Head of caudate nucleus (tissue), 42 donors: ENCODE data around the gene BORCS5.
A peak's percentile ranks its signal among the peaks of the same experiment; 100 is the strongest.
"Not testable (repeated sequence)": the region's sequence is repeated elsewhere in the genome, so short reads cannot be mapped to it uniquely, and the experiment has no call there.

Source experiments
- DNase-seq, 42 donors: peaks; one replicate each; pipeline versions ENCODE4 v3.0.0 to v3.0.0-alpha.2; 2020 to 2021; ENCODE audit warnings: mixed read lengths in 7 of 42
- intact Hi-C: fragments of 100-400 bp; cut with DNase I; formaldehyde crosslinking; loops from one replicate; pipeline ENCODE4 v1.15.0; 2022

The BORCS5 gene

DNA sequence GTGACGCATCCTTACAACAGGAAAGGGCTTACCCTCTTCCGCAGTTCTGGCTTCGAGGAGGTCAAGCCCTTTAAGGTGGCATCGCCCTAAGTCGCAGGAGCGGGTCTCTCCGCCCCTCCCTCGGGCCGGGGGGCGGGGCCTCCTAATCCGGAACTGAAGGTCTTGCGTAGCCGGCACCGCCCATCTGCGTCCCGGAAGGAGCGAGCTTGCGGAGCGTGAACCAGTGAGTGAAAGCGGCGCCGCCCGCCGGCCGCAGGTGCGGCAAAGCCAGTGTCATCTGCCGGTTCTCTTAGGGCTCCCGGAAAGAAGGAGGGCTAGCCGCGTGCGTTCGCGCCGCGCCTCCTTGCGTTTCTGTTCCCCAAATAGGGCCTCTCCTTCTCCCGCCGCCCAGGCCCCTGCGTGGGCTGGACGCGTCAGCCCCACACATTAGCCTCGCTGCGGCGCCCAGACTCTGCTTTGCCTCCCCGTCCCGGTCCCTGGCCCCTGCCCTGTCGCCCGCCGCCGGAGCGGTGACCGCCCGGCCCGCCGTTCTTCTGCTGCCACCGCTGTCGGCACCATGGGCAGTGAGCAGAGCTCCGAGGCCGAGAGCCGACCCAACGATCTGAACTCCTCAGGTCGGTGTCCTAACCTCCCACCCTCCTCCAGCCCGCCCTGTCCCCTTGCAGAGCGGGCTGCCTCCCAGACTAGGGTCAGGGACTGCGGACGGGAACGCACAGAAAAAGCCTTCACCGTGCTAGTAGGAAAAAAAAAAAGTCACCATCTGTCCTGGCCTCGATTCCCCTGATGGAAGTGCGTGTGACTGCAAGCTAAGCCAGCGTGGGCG lies at the start of gene BORCS5:
BORCS5 (plus strand) TSS at position 183 of the 823 bp plus-strand sequence; CDS start at position 557, 374 bp downstream.
- intact Hi-C loops = no loop called here
- DNase-seq = peak; percentile 96 to 99 (median 98)

DNA sequence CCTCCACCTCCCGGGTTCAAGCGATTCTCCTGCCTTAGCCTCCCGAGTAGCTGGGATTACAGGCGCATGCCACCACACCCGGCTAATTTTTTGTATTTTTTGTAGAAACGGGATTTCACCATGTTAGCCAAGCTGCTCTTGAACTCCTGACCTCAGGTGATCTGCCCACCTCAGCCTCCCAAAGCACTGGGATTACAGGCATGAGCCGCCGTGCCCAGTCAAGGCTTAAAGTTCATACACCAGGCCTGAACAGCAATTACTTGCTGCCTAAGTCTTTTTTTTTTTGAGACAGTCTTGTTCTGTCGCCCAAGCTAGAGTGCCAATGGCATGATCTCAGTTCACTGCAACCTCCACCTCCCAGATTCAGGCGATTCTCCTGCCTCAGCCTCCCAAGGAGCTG lies 46.2 kb upstream of the BORCS5 start:
- intact Hi-C loops, DNase-seq: not testable (repeated sequence)

DNA sequence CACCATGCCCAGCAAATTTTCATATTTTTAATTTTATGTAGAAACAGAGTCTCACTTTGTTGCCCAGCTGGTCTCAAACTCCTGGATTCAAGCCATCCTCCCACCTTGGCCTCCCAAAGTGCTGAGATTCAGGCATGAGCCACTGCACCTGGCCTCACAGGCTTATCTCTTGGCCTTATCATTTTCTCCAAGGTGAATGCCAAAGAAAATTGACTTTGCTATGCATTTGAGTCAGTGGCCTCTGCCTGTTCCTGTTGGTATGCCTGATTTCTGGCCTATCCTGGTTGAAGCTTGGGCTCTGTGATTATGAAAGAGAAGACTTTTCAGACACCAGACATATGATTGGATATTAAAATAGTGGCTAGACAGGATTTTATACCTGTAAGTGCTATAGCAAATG lies 41.0 kb upstream of the BORCS5 start:
- intact Hi-C loops = no loop called here
- no peak for DNase-seq

DNA sequence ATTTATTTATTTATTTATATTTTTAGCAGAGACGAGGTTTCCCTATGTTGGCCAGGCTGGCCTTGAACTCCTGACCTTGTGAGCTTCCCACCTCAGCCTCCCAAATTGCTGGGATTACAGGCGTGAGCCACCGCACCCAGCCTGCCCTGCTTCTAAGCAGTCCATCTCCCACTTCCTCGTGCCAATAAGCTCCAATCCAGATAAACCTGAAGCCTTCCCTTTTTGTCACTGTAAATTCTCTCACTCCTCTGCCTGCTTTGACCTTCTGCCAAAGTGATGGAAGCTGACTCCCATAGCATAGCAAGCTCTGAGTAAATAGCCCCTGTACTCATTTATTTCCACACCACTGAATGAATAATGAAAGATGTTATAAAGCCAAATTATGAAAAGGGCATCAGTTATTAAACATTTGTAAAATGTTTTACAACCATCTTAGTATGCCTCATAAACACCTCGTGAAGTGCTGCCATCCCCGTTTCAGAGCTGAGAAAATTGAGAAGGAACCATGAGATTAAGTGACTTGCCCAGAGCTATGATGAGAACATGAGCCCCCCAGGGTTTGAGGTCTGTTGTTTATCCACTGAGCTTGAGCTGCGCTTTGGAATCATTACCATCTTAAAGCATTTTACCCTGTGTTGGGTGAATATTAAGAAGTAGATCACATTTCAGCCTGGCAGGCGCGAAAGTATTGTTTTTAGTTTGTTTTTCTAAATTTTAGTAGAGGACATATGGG lies 37.3 kb upstream of the BORCS5 start:
- intact Hi-C loops = no loop called here
- no peak for DNase-seq

DNA sequence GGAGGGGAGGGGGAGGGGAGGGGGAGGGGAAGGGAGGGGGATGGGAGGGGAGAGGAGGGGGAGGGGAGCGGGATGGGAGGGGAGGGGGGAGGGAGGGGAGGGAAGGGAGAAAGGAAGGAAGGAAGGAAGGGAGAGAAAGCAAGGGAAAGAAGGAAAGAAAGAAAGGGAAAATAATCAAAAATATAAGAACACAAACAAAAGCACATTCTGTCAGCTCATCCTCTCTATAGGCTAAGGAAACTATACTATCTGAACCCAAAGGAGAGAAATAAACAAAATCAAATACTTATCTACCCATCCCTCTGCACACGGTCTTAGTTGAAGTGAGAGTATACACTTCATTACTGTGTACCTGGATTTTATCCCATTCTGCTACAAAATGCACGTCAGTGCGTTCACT lies 33.8 kb upstream of the BORCS5 start:
- intact Hi-C loops = no loop called here
- DNase-seq = no peak

DNA sequence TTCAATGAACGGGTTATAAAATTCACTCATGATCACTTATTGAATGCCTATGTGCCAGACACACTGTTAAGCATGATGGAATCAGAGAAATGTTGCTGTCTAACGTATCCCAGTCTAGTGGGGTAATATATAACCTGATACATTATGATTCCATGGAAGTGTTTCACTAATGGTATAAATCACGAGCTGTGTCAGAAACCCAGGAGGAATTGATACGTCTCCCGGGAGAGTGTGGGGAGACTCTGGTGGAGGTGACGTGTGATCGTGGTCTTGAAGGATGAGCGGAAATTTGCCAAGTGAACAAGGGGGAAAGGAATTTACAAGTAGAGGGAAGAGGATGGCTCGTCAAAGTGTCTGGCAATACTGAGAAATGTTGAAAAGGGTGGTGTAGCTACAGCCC lies 33.3 kb upstream of the BORCS5 start:
- DNase-seq = no peak
- intact Hi-C loops = no loop called here

DNA sequence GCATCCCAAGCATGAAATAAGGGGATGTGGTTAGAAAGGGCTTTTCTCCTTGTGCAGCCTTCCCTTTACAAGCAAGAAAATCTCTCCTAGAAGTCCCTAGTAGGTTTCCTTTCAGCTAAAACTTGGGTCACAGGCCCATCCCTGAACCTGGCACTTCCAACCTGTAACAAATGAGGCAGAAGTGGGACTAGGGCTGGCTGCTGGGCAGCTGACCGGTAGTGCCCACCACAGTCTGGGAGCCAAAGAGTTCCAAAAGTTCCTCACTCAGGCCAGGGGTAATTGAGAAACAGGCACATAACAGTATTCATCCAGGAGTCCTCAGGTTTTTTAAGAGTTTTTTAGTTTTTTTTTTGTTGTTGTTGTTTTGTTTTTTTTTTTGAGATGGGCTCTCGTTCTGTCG lies 30.6 kb upstream of the BORCS5 start:
- no peak for DNase-seq
- intact Hi-C loops = loop anchor here (5.0 kb wide), 1 partner anchor 244 kb away; no protein-coding TSS in a partner anchor

DNA sequence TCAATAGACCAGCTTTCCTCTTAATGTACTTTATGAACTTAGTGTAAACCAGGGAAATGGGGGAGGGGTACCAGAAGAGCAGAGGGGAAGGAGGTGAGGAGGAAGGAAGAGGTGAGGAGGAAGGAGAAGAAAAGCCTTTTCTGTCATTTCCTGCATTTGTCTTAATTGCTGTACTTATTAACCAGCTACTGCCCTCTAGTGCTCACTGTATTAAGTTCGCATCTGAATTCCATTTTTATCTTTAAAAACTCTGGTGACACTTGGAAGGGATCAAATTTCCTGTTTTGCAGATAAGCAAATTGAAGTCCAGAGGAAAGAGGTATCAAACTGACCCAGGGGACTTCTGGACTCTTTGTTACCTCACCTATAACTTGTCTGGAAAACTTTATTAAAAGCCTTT lies 29.1 kb upstream of the BORCS5 start:
- intact Hi-C loops = loop anchor here (5.0 kb wide), 1 partner anchor 246 kb away; no protein-coding TSS in a partner anchor
- peak in 4 of 42 donors; percentile 10 to 58 (median 30) for DNase-seq

DNA sequence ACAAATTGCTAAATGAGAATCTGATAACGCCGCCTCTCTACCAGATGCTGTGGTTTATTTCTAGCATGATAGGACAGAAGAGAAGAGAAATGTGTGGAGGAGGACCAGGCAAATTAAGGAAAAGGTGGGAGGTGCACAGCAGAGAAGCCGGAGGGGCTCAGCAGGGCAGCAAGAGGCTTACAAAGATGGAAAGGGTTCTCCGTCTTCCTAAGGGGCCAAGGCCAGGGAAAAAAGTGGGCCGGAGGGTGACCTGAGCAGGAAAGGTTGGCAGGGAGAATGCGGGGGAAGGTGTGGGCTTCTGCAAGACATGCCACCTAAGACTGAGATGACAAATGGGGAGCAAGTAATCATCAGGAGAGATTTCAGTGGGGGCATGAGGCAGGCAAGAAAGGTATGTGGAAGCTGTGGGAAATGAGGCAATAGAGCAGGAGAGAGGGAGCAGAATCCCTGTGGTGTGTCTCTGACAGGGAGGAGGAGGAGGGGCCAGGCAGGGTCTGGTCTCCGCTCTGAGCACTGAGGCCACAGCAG lies 25.6 kb upstream of the BORCS5 start:
- DNase-seq = peak in 35 of 42 donors; percentile 12 to 76 (median 38)
- intact Hi-C loops = no loop called here

DNA sequence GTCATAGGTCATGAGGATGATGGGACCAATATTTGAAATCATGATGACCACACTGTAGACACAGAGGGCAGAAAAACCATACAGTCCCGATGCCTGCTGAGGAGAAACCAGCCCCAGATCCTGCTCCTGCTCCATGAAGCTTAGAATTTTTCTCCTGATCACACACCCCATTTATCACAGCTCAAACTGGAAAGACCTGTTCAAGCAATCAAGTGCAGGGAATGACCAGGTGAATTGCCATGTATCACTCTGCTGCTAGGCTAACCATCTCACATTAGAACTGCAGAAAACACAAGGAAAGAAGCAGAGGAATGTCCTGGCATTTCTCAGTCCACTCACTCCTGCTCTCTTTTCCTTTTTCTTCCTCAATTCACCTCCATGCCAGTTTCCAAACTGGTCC lies 25.0 kb upstream of the BORCS5 start:
- intact Hi-C loops = no loop called here
- no peak for DNase-seq

DNA sequence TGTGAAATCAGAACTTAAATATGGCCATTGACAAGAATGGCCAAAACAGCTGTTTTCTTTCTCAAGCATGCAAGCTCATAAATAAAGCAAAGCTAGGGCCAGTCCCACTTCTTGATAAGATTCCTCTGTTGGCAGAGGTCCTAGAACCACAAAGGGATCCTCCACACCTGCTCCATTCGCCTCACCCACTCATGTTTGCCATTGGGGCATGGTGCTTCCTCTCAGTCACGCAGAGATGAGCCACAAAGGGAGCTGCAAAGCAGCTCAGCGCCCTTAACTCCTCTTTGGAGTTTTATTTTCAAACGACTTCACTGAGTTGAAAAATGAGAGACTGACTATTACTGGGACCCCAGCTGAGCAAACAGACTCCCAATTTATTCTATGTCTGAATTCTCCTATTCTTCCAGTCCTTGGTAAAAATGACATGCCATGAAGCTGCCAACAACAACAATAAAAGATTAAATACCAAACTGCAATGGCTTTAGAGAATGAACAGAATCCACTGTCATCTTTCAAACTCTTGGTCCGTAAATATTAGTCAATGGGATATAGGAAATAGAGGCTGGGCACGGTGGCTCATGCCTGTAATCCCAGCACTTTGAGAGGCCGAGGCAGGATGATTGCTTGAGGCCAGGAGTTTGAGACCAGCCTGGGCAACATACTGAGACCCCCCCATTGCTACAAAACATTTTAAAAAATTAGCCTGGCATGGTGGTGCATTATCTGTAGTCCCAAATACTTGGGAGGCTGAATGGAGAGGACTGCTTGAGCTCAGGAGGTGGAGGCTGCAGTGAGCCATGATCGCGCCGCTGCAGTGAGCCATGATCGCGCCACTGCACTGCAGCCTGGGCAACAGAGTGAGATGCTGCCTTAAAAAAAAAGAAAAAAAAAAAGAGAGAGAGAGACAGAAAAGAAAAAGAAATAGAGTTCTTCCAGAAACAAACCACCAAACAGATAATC lies 23.2 kb upstream of the BORCS5 start:
- intact Hi-C loops = no loop called here

DNA sequence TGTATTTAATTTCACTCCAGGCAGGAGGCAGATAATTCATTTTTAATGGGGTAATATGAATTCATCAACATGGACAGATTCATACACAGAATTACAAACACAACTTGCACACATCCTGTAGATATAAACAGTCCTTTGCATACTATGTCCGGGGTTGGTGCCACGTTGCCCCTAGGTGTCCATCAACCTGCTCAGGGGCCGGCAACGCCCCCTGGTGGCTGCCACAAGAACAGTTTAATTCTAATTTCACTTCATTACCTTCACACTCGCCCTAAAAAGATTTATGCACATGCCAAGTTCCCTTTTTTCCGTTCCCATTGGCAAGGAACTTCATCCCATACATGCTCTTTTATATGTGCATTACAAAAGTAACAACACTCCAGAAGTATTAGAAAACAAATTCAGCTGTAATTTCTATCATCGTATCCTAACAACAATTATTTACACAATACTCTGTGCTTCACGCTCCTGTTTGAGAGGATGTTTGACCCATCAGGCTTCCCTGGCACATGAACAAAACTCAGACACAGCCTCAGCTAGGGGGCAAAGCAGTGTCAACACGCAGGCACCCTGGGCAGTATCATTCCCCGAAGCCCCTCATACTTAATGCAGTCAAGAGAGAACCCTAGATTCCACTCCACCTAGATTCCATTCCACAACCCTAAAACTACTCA lies 22.4 kb upstream of the BORCS5 start:
- intact Hi-C loops = no loop called here

More for the DNA sequence above, 23.2 kb upstream of the BORCS5 start:
- peak in 6 of 42 donors; percentile 12 to 43 (median 34) for DNase-seq

DNA sequence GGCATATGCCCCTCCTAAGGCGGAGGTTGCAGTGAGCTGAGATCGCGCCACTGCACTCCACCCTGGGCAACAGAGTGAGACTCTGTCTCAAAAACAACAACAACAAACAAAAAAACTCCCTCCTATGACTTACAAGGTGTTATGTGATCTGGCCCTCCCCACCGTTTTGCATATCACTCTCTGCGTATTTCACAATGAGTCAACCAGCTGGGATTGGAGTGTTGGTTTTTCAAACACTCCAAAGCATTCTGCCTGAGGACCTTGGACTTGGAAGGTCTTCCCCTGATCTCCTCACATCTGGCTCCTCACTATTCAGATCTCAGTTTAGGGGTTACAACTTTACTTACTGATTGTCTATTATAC lies 20.8 kb upstream of the BORCS5 start:
- intact Hi-C loops = no loop called here
- DNase-seq = no peak

More for the DNA sequence above, 22.4 kb upstream of the BORCS5 start:
- DNase-seq = peak in 40 of 42 donors; percentile 19 to 82 (median 50)

DNA sequence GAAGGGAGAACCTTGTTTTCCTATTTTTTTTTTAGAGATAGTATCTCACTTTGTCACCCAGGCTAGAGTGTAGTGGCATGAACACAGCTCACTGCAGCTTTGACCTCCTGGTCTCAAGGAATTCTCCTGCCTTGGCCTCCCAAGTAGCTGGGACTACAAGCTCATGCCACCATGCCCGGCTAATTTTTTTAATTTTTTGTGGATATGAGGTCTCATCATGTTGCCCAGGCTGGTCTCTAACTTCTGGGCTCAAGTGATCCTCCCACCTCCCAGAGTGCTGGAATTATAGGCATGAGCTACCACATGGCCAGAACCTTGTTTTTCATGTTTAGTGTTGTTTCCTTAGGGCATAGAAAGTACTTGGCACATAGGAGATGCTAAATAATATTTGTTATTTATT lies 20.4 kb upstream of the BORCS5 start:
- DNase-seq = no peak
- intact Hi-C loops = no loop called here

DNA sequence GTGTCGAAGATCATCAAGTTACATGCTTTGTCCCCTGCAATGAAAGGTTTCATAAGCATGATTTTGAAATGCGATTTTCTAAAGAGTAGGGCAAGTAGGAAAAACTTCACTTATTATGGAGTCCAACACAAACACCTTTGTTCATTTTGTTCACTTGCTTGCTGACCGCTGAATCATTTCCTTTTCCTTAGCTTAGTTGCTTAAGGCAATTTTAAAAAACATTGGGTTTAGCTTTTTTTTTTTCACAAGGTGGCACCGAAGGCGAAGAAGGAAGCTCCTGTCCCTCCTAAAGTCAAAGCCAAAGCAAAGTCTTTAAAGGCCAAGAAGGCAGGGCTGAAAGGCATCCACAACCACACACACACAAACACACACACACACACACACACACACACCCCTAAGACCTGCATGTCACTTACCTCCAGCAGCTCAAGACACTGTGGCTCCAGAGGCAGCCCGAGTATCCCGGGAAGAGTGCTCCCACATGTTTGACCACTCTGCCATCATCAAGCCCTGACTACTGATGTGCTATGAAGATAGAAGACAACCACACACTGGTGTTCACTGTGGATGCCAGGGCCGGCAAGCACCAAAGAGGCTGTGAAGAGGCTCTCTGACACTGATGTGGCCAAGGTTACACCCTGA lies 18.2 kb upstream of the BORCS5 start:
- no peak for DNase-seq
- intact Hi-C loops = no loop called here

DNA sequence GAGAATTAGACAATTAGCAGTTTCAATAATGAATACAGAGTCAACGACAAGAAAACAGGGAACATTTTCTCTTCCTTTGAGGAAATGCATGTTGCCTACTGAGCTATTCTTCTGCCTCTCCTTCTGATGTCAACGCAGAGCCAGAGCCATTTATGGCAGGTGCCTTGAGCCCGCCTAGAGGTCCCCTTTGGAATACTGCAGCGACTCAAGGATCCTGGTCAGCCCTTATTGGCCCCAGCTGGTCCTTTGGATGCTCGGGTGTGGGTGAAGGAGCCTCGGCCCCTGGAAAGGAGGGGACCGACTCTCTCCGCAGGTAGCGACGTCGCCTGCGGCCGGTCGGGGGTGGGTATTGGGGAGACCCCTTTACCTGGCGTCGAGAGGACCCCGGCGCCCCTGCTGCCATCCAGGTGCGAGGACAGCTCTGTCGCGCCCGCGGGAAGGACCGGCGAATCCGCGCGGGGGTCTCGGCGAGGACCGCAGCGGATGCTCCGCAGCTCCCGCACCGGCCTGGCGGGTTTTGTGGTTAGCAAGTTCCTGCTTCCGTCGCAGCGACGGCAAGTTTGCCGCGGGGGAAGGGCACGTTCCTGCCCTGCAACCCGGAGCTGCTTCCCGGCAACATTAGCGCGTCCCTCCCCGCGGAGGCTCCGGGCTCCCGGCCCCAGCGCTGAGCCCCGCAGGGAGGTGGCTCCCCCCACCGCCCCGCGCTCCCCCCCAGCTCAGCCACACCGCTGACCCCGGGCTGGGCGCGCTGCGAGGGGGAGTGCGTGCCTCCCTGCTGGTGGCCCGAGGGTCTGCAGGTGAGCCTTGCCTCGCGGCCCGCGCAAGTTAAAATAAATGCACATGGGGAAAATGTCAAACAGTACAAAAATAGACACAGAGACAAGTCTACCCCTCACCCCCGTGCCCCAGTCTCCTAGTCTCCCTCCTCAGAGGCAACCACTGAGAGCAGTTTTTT lies 6.9 kb upstream of the BORCS5 start, which contains the start of gene MANSC1:
MANSC1 (minus strand) TSS at position 532 of the 955 bp plus-strand sequence. CDS start 6,928 bp downstream, outside the sequence.
- peak; percentile 46 to 93 (median 81) for DNase-seq
- intact Hi-C loops = loop anchor here (10.0 kb wide), 1 partner anchor 85 kb away; the partner anchor contains the start of gene LRP6
